ENCODE measurements around the gene ASAH2B. TPM values are rescaled to one million over a fixed set of nuclear protein-coding genes. Genes with fewer than 3 reads are reported as not detected.

ASAH2B gene
- total RNA-seq, 1 donor from 2014 or later, result 4.8 TPM

- no peak for DNase-seq (ENCODE audit: low spot score)
Observed at GRCh38 chr10:50798297-50798696, 58.6 kb downstream of the ASAH2B start.

GRCh38 chr10:50799595-50799994, 59.9 kb downstream of the ASAH2B start:
- DNase-seq (ENCODE audit: low spot score), result no peak

DNA sequence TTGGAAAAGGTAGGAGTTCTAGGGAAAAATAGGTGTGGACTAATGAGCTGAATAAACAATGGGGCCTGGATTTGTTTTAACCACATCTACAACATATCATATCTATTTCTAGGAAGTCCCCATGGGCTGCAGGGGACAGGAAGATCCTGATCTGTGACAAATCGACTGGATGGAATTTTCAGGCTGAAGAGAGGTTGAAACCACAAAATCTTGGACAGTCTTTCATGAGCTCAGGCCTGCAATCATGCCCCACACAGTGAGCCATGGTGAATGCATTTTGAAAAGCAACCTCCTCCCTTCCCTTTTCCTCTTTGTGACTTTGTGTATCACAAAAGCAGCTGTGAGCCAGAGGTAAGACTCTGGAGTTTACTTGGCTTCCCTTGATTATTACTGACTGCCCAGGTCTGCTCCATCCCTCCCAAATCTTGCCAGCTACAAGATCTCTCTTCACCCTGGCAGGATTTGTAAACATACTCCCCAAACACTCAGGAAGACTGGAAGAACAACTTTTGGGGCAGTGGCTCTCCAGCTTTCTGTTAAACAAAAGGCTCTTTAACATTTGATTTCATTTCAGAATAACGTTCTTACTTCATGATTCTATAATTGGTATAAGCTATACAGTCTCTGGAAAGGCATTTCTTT, 66.4 kb downstream of the ASAH2B start:
- no peak for DNase-seq (ENCODE audit: low spot score)

DNA sequence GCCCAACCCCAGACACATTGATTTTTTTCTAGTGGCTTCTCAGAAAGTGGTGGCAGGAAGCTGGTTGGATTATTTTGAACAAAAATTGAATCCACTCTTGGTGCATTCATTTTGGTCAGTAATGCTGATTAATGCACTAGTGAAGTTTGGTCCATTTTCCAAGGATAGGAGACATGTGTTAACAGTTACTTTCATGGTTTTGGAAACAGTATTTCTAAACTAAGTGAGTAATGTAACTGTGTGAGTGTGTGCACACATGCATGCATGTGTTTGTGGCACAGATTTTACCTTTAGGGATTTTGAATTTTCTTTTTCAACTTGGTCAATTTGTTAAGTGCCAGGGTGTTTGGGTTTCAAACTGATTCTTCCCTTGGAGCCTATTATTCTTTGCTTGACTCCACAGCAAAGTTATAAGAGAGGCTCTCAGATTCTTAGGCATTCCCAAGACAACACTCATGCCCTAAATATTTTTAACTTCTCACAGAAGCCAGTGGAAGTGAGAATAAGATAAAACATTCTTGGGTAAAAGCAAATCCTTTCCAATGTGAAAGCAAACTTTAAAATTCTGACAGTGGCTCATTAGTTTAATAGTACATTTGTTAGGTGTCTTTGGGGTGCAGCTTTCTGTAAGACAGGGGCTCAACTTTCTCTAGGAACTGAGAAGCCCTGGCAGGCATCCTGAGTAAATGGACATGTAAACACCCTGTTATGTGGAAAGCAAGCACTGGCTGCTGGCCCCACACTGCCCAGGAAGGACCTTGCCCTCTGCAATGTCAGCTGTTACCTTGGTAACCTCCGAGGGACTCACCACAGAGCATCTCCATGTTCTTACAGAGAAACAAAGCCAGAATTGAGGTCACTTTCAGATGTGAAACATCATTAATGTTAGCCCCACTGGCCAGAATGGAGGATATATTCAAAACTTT, 68.4 kb downstream of the ASAH2B start:
- no peak for DNase-seq (ENCODE audit: low spot score)

Other genes starting within 250 kb of the ASAH2B start
- 78.8 TPM for gene SGMS1, start 116.0 kb upstream of the ASAH2B start, total RNA-seq
- not detected for gene A1CF, start 145.7 kb downstream of the ASAH2B start, total RNA-seq